Muscle layer of colon (tissue), 2 donors: Measurements from ENCODE around the gene CAPNS1.

ENCODE experiments used
- H3K27ac ChIP-seq: one replicate; pipeline ENCODE4 v1.7.0; 2013; ENCODE audit warnings: low read depth, mild to moderate bottlenecking, low read length, moderate library complexity
- H3K27me3 ChIP-seq, 2 donors: one replicate each; pipeline ENCODE4 v1.7.0; 2013; ENCODE audit warnings: low read length in 2 of 2, mild to moderate bottlenecking in 2 of 2; ENCODE audit not compliant: insufficient read depth in 2 of 2, control insufficient read depth in 1 of 2
- H3K36me3 ChIP-seq: one replicate; pipeline ENCODE4 v1.7.0; 2013; ENCODE audit warnings: mild to moderate bottlenecking, low read length; ENCODE audit not compliant: insufficient read depth
- H3K4me1 ChIP-seq: one replicate; pipeline ENCODE4 v1.7.0; 2013; ENCODE audit warnings: mild to moderate bottlenecking, low read length; ENCODE audit not compliant: insufficient read depth
- H3K4me3 ChIP-seq, 2 donors: one replicate each; pipeline ENCODE4 v1.7.0; 2013; ENCODE audit warnings: low read length in 2 of 2, low read depth in 1 of 2, mild to moderate bottlenecking in 1 of 2, moderate library complexity in 1 of 2
- H3K9ac ChIP-seq: one replicate; pipeline ENCODE4 v1.7.0; 2013; ENCODE audit warnings: low read length
- H3K9me3 ChIP-seq: one replicate; pipeline ENCODE4 v1.7.0; 2013; ENCODE audit warnings: mild to moderate bottlenecking, low read length
- donor health status: abdominal sarcoma.
- donor health status: Adenocarcinoma of cecum.

Gene CAPNS1

DNA sequence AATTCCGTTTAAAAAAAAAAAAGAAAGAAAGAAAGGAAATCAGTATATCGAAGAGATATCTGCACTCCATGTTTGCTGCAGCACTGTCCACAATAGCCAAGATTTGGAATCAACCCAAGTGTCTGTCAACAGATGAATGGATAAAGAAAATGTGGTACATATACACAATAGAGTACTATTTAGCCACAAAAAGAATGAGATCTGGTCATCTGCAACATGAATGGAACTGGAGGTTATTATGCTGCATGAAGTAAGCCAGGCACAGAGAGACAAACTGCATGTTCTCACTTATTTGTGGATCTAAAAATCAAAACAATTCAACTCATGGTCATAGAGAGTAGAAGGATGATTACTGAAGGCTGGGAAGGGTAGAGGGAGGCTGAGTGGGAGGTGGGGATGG, 58.3 kb downstream of the CAPNS1 start:
- Histone ChIP-seq H3K4me1 (no peaks in the 10 kb centered on the region), H3K9me3 (no peaks in the 10 kb centered on the region), H3K4me3 (no peak overlapping the region), H3K27me3 (no peaks in the 10 kb centered on the region), H3K9ac (no peak overlapping the region), H3K27ac (no peak overlapping the region), H3K36me3 (peaks cover 20% of the 10 kb centered on the region)
